ENCODE measurements around the gene SRXN1. TPM values are rescaled to one million over a fixed set of nuclear protein-coding genes. Genes with fewer than 3 reads are reported as not detected.

Gene SRXN1
- total and polyA plus RNA-seq, 9 of the 15 experiments (the other 6 are each of a cell fraction or from before 2014, with no cell fraction given), result 6.8 to 36.4 (median 21.6) TPM

GRCh38 chr20:675453-676314, 22.7 kb upstream of the SRXN1 start, which contains the start of gene SCRT2 (continued):
- TF ChIP-seq, protein P1, sequence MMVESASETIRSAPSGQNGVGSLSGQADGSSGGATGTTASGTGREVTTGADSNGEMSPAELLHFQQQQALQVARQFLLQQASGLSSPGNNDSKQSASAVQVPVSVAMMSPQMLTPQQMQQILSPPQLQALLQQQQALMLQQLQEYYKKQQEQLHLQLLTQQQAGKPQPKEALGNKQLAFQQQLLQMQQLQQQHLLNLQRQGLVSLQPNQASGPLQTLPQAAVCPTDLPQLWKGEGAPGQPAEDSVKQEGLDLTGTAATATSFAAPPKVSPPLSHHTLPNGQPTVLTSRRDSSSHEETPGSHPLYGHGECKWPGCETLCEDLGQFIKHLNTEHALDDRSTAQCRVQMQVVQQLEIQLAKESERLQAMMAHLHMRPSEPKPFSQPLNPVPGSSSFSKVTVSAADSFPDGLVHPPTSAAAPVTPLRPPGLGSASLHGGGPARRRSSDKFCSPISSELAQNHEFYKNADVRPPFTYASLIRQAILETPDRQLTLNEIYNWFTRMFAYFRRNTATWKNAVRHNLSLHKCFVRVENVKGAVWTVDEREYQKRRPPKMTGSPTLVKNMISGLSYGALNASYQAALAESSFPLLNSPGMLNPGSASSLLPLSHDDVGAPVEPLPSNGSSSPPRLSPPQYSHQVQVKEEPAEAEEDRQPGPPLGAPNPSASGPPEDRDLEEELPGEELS (CRISPR knock-in tag; IDR thresholded peaks at IDR 0.05; ENCODE audit: borderline replicate concordance), result no peak
- no peak for TF ChIP-seq ZNF384 (IDR thresholded peaks at IDR 0.05; ENCODE audit: low read depth, low read length)
- TF ChIP-seq PURB (CRISPR knock-in tag; IDR thresholded peaks at IDR 0.05; ENCODE audit: low read depth), result no peak
- TF ChIP-seq POLR2AphosphoS5 (IDR thresholded peaks at IDR 0.05; ENCODE audit: control insufficient read depth, insufficient read depth, low read depth, low read length), result no peak
- peak in 1 of 3 experiments; percentile 52; a peak in 2 of 6 replicates for TF ChIP-seq ZBTB11 (CRISPR knock-in tag; IDR thresholded peaks at IDR 0.05)
- TF ChIP-seq RNF2 (IDR thresholded peaks at IDR 0.05), result no peak
- TF ChIP-seq IRF1 (CRISPR knock-in tag; IDR thresholded peaks at IDR 0.05; ENCODE audit: borderline replicate concordance), result no peak
- TF ChIP-seq XRCC4 (IDR thresholded peaks at IDR 0.05; ENCODE audit: extremely low read depth, insufficient read depth, insufficient read length), result no peak
- TF ChIP-seq BMI1 (IDR thresholded peaks at IDR 0.05; ENCODE audit: low read length), result no peak
- no peak for TF ChIP-seq ZNF280B (CRISPR knock-in tag; IDR thresholded peaks at IDR 0.05)
- no peak for TF ChIP-seq PPARD (CRISPR knock-in tag; IDR thresholded peaks at IDR 0.05)
- TF ChIP-seq, protein P2, sequence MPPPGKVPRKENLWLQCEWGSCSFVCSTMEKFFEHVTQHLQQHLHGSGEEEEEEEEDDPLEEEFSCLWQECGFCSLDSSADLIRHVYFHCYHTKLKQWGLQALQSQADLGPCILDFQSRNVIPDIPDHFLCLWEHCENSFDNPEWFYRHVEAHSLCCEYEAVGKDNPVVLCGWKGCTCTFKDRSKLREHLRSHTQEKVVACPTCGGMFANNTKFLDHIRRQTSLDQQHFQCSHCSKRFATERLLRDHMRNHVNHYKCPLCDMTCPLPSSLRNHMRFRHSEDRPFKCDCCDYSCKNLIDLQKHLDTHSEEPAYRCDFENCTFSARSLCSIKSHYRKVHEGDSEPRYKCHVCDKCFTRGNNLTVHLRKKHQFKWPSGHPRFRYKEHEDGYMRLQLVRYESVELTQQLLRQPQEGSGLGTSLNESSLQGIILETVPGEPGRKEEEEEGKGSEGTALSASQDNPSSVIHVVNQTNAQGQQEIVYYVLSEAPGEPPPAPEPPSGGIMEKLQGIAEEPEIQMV (tag; conservative IDR thresholded peaks at IDR 0.05; ENCODE audit: low read depth), result no peak
- no peak for TF ChIP-seq ZNF274 (IDR thresholded peaks at IDR 0.05; ENCODE audit: borderline replicate concordance, low read depth, low read length)
- no peak for TF ChIP-seq JUNB (CRISPR knock-in tag; conservative IDR thresholded peaks at IDR 0.05)
- TF ChIP-seq ZNF263 (CRISPR knock-in tag; IDR thresholded peaks at IDR 0.05; ENCODE audit: borderline replicate concordance), result peak; percentile 76

All from K562 (cell line).